Mucosa of descending colon (tissue), 3 donors: Measurements from ENCODE around the gene HLA-DMB. TPM values are rescaled to one million over a fixed set of nuclear protein-coding genes. Genes with fewer than 3 reads are reported as not detected.

Experiments used
- ATAC-seq: fragments of 200-7000 bp; cut with Tn5 transposase; one replicate; pipeline ENCODE4 v1.9.1; 2020; ENCODE audit warnings: mild to moderate bottlenecking, moderate library complexity
- DNase-seq, 3 donors: peaks; one replicate each; pipeline ENCODE4 v3.0.0-alpha.2; 2020
- H3K36me3 ChIP-seq: fragments of 200-600 bp; one replicate; pipeline ENCODE4 v1.8.0; 2021; ENCODE audit warnings: low read depth, mild to moderate bottlenecking
- H3K4me1 ChIP-seq: fragments of 200-600 bp; one replicate; pipeline ENCODE4 v1.8.0; 2021; ENCODE audit warnings: low read depth, mild to moderate bottlenecking
- H3K4me3 ChIP-seq: fragments of 200-600 bp; one replicate; pipeline ENCODE4 v1.8.0; 2021; ENCODE audit warnings: mild to moderate bottlenecking
- H3K9me3 ChIP-seq: fragments of 200-600 bp; one replicate; pipeline ENCODE4 v1.8.0; 2021; ENCODE audit warnings: mild to moderate bottlenecking
- CTCF ChIP-seq: fragments of 200-600 bp; IDR thresholded peaks from one replicate; pipeline ENCODE4 v1.8.0; 2022; ENCODE audit warnings: antibody characterized with exemption, mild to moderate bottlenecking
- intact Hi-C, 2 donors: fragments of 100-400 bp; cut with DNase I in 1 of 2; cut with micrococcal nuclease in 1 of 2; formaldehyde crosslinking; loops; one replicate each; pipeline versions ENCODE4 v1.11.0 to v1.11.1; 2022; cut with DNase I, micrococcal nuclease
- total RNA-seq, 3 donors: library from RNA; stranded (reverse); fragmentation: NEBNext Ultra II Directional in 2 of 3; extraction: Animal tissue kit (Norgen Biotek cat#: 25700) in 2 of 3; gene quantifications; one replicate each; pipeline versions ENCODE4 v1.2.1 to v1.2.4, GENCODE V29; 2021 to 2023
- donor health status: DM: no; HTN: no; CAD: no; lungs with moderate emphysema.
- donor health status: DM: no; HTN: no; CAD: no.
- donor health status: DM: no; HTN: yes; CAD: no.

The HLA-DMB gene
- total RNA-seq, 3 donors from 2014 or later, result 10.8 to 27.1 (median 22.8) TPM

- no peak for DNase-seq
- Histone ChIP-seq H3K9me3 (no peaks in the 10 kb centered on the region), H3K36me3 (no peaks in the 10 kb centered on the region), H3K4me1 (no peaks in the 10 kb centered on the region), H3K4me3 (no peak overlapping the region)
- no peak for TF ChIP-seq CTCF
- intact Hi-C loops, result no loop called here
- ATAC-seq, result no peak
Observed at GRCh38 chr6:32908897-32909296, 31.9 kb downstream of the HLA-DMB start.

- no peak for DNase-seq
Observed at GRCh38 chr6:32906539-32906938, 34.3 kb downstream of the HLA-DMB start.

GRCh38 chr6:32905078-32905477 is 35.8 kb downstream of the HLA-DMB start:
- ATAC-seq (no peak), DNase-seq (no peak)
- Histone ChIP-seq H3K4me3 (no peak overlapping the region), H3K4me1 (no peaks in the 10 kb centered on the region), H3K36me3 (no peaks in the 10 kb centered on the region), H3K9me3 (no peaks in the 10 kb centered on the region)
- TF ChIP-seq CTCF, result no peak
- intact Hi-C loops, result no loop called here

More at GRCh38 chr6:32906539-32906938, 34.3 kb downstream of the HLA-DMB start:
- no peaks in the 10 kb centered on the region for H3K36me3 ChIP-seq
- H3K9me3 ChIP-seq, result no peaks in the 10 kb centered on the region
- H3K4me1 ChIP-seq, result no peaks in the 10 kb centered on the region
- TF ChIP-seq CTCF, result no peak
- no peak for ATAC-seq
- no peak overlapping the region for H3K4me3 ChIP-seq
- intact Hi-C loops, result no loop called here

- DNase-seq, result no peak
- no peaks in the 10 kb centered on the region for H3K36me3 ChIP-seq
- TF ChIP-seq CTCF, result no peak
- H3K4me3 ChIP-seq, result no peak overlapping the region
- no peak for ATAC-seq
- H3K4me1 ChIP-seq, result no peaks in the 10 kb centered on the region
- intact Hi-C loops, result no loop called here
- H3K9me3 ChIP-seq, result no peaks in the 10 kb centered on the region
Observed at GRCh38 chr6:32903952-32904351, 36.9 kb downstream of the HLA-DMB start.

GRCh38 chr6:32895006-32895345 is 45.9 kb downstream of the HLA-DMB start:
- no peak for TF ChIP-seq CTCF
- H3K4me1 ChIP-seq, result peaks cover 4% of the 10 kb centered on the region
- no peaks in the 10 kb centered on the region for H3K9me3 ChIP-seq
- DNase-seq (no peak), ATAC-seq (peak; percentile 45)
- intact Hi-C loops, result no loop called here
- H3K36me3 ChIP-seq, result no peaks in the 10 kb centered on the region
- H3K4me3 ChIP-seq, result peak overlapping the region; percentile 58
